Sigmoid colon (tissue), 7 donors: ENCODE measurements around the gene ADAMTS2. TPM values are rescaled to one million over a fixed set of nuclear protein-coding genes. Genes with fewer than 3 reads are reported as not detected.

Experiments used
- DNase-seq: peaks from one replicate; pipeline ENCODE4 v3.0.0-alpha.2; 2019
- H3K27ac ChIP-seq, 4 donors: fragments of 200-600 bp; sonication (generic); one replicate each; pipeline ENCODE4 v1.5.1; 2016 to 2019; ENCODE audit warnings: mild to moderate bottlenecking in 1 of 4
- H3K27me3 ChIP-seq, 3 donors: fragments of 200-600 bp; sonication (generic); one replicate each; pipeline ENCODE4 v1.5.1; 2019; ENCODE audit warnings: mild to moderate bottlenecking in 1 of 3
- H3K36me3 ChIP-seq, 4 donors: fragments of 200-600 bp; sonication (generic); one replicate each; pipeline ENCODE4 v1.5.1; 2016 to 2019
- H3K4me1 ChIP-seq, 4 donors: fragments of 200-600 bp; sonication (generic); one replicate each; pipeline ENCODE4 v1.5.1; 2017 to 2019
- H3K4me3 ChIP-seq, 4 donors: fragments of 200-600 bp; sonication (generic); one replicate each; pipeline ENCODE4 v1.5.1; 2017 to 2019; ENCODE audit warnings: mild to moderate bottlenecking in 2 of 4, moderate library complexity in 1 of 4
- H3K9me3 ChIP-seq, 4 donors: fragments of 200-600 bp in 3 of 4; sonication (generic) in 3 of 4; one replicate each; pipeline versions ENCODE4 v1.5.1 to v1.6.1; 2013 to 2019
- CTCF ChIP-seq, 4 experiments: fragments of 450-650 bp in 3 of 4; fragments of 200-600 bp in 1 of 4; IDR thresholded peaks; one replicate each; pipeline ENCODE4 v1.5.1; 2016 to 2019; ENCODE audit warnings: antibody characterized with exemption in 4 of 4, mild to moderate bottlenecking in 3 of 4, moderate library complexity in 2 of 4
- EP300 ChIP-seq, 4 donors: sonication (generic); formaldehyde crosslinking; IDR thresholded peaks; one replicate each; pipeline ENCODE4 v1.6.1; 2017; ENCODE audit warnings: antibody characterized with exemption in 4 of 4
- POLR2A ChIP-seq, 2 donors: fragments of 450-650 bp; IDR thresholded peaks; one replicate each; pipeline ENCODE4 v1.6.1; 2016; ENCODE audit warnings: antibody characterized with exemption in 2 of 2, mild to moderate bottlenecking in 2 of 2, moderate library complexity in 2 of 2
- POLR2AphosphoS5 ChIP-seq, 4 donors: sonication (generic); formaldehyde crosslinking; IDR thresholded peaks; one replicate each; pipeline ENCODE4 v1.6.1; 2017; ENCODE audit warnings: antibody characterized with exemption in 4 of 4
- WGBS, 2 donors: extraction: QIAGEN DNeasy Blood & Tissue Kit; methylation state at CpG; one replicate each; pipeline ENCODE4 v1.1.7; 2013; 5-methylcytosine and 5-hydroxymethylcytosine counted together
- intact Hi-C: fragments of 100-400 bp; cut with DNase I; formaldehyde crosslinking; loops from one replicate; pipeline ENCODE4 v1.15.1; 2023
- polyA plus RNA-seq, 3 donors: library from polyadenylated mRNA; stranded (reverse); fragments of 200-250 nt; gene quantifications; one replicate each; pipeline ENCODE4 v1.2.3, GENCODE V29; 2013
- total RNA-seq, 4 donors: library from RNA; depleted of rRNA; stranded (reverse); fragments of >200 nt; gene quantifications; one replicate each; pipeline ENCODE4 v1.1.0, GENCODE V29; 2016
- donor health status: healthy with polysubstance abuse.
- donor health status: Bipolar disorder and iron deficiency.
- donor health status: healthy.

Gene ADAMTS2
- total and polyA plus RNA-seq, 7 donors: 0.69 to 33.2 (median 9.2) TPM

DNA sequence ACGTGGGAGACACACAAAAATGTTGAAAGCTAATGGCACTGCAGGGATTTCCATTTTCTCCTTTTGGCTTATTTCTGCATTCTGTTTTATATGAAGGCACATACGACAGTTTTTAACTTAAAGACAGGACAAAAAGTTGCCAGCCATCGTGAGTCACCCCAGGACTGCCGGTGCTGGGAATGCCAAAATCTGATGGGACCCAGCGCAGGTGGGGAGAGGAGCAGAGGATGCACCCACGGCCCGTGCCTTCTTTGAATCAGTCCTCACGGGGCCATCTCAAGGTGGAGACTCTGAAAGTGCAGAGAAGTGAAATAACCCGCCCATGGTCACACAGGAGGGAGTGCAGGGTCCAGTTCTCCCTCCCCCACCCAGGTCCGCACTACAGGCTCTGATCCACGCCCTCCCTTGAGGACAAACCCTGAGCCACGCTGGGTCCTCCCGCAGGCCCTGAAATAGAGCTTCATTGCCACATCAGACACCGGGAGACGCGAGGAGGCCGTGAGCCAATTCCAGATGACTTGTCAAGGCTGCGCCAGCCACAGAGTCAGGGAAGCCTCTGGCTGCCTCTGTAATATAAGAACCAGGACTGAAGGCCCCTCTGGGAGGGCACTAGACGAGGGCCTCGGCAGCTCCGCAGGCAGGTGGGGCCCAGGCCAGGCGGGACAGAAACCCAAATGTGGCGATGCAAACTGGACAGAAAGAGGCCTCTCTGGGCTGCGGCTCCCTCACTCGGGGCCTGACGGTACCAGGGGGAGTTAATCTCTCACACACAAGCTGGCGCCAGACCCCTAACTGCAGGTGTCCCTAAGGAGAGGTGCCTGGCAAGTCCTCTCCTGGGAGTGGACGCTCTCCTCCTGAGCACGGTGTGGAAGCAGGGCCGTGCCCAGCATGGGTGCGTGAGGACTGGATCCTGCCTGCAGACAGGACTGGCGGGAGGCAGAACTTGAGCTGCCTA, 22.9 kb downstream of the ADAMTS2 start:
- Histone ChIP-seq H3K36me3 (no peaks in the 10 kb centered on the region), H3K4me1 (peaks cover 0 to 15% (median 7%) of the 10 kb centered on the region in 4 donors), H3K27me3 (no peaks in the 10 kb centered on the region), H3K9me3 (no peaks in the 10 kb centered on the region), H3K4me3 (no peak overlapping the region), H3K27ac (no peak overlapping the region)
- DNase-seq: peak; percentile 64
- TF ChIP-seq CTCF (IDR thresholded peaks at IDR 0.05) (no peak), EP300 (IDR thresholded peaks at IDR 0.05) (no peak), POLR2A (IDR thresholded peaks at IDR 0.05) (no peak), POLR2AphosphoS5 (IDR thresholded peaks at IDR 0.05) (no peak)
- WGBS, 2 donors: 76 to 83% methylated on average over 32 of the region's 32 CpGs
- intact Hi-C loops: no loop called here

DNA sequence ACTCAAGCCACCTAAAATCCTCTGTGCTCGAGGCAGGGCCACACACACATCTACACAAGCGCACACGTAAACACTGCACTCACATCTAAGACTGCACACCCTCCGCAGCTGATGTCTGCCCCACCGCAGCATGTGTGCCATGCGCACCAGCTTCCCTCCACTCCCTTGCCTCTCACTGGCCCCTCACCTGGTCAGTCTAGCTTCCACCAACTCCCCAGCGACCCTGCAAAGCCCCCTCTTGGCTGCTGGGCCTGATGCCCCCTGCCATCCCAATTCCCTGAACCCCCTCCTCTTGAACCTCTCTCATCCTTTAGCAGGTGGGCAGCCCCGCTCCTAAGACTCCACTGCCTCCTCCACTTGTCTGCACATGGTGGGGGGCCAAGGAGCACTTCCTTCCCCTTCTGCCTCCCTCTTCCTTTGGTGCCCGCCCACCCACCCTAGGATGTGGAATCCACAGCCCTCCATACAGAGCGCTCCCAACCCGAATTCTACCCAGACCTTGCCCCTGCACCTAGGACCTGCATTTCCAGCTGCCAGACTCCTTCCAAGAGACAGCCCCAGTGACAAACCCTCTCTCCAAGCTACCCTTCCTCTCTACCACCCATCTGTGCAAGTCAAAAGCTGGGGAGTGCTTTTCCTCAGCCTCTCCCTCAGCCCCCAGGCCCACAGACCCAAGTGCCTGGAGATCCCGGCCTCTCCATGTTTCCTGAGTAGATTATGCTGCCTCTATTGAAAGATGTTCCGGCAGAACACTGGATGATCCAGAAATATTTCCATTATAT, 23.9 kb downstream of the ADAMTS2 start:
- no peaks in the 10 kb centered on the region for H3K9me3 ChIP-seq
- H3K27me3 ChIP-seq: no peaks in the 10 kb centered on the region
- peak; percentile 40 for DNase-seq
- TF ChIP-seq POLR2A (IDR thresholded peaks at IDR 0.05) (no peak), POLR2AphosphoS5 (IDR thresholded peaks at IDR 0.05) (no peak), CTCF (IDR thresholded peaks at IDR 0.05) (no peak), EP300 (IDR thresholded peaks at IDR 0.05) (no peak)
- WGBS, 2 donors: 78 to 82% methylated on average over 13 of the region's 13 CpGs
- no peak overlapping the region for H3K4me3 ChIP-seq
- no peak overlapping the region for H3K27ac ChIP-seq
- H3K4me1 ChIP-seq: peaks cover 0 to 6% (median 3%) of the 10 kb centered on the region in 4 donors
- intact Hi-C loops: no loop called here
- H3K36me3 ChIP-seq: no peaks in the 10 kb centered on the region

DNA sequence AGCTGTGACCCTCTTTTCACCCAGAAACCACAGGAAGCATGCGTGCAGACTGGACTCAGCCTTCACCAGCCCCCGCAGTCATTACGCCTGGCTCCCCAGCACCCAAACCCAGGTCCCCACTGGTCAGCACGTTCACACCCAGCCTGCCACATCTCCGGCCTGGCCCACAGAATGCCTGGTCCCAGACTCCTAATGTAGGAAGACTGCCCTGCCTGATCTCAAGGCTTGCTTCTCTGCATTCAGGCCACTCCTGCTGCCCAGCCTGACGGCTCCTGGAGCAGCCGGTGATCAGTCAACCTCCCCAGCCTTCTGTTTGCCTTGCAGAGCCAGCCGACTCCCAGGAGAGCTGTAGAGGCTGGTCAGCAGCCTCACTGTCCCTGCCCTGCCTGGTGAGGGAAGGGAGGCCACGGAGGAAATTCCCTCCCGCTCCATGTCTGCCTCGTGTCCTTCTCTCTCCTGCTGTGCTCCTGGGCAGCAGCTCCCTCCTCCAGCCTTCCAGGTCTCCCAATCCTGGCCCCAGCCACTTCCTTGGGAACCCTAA, 25.4 kb downstream of the ADAMTS2 start:
- H3K4me1 ChIP-seq: peaks cover 0 to 14% (median 5%) of the 10 kb centered on the region in 4 donors
- H3K9me3 ChIP-seq: no peaks in the 10 kb centered on the region
- intact Hi-C loops: no loop called here
- 47 to 50% methylated on average over 11 of the region's 11 CpGs for WGBS, 2 donors
- H3K36me3 ChIP-seq: no peaks in the 10 kb centered on the region
- H3K27ac ChIP-seq: no peak overlapping the region
- H3K4me3 ChIP-seq: no peak overlapping the region
- TF ChIP-seq CTCF (IDR thresholded peaks at IDR 0.05) (no peak), EP300 (IDR thresholded peaks at IDR 0.05) (no peak), POLR2A (IDR thresholded peaks at IDR 0.05) (no peak), POLR2AphosphoS5 (IDR thresholded peaks at IDR 0.05) (no peak)
- DNase-seq: peak; percentile 63
- no peaks in the 10 kb centered on the region for H3K27me3 ChIP-seq

- TF ChIP-seq POLR2AphosphoS5 (IDR thresholded peaks at IDR 0.05) (no peak), POLR2A (IDR thresholded peaks at IDR 0.05) (no peak), EP300 (IDR thresholded peaks at IDR 0.05) (no peak), CTCF (IDR thresholded peaks at IDR 0.05) (no peak)
- no peak overlapping the region for H3K4me3 ChIP-seq
- H3K4me1 ChIP-seq: peaks cover 0 to 20% (median 12%) of the 10 kb centered on the region in 4 donors
- intact Hi-C loops: no loop called here
- H3K27ac ChIP-seq: no peak overlapping the region
- DNase-seq: peak; percentile 33
- WGBS, 2 donors: 85 to 94% methylated on average over 8 of the region's 8 CpGs
- H3K9me3 ChIP-seq: no peaks in the 10 kb centered on the region
- H3K27me3 ChIP-seq: no peaks in the 10 kb centered on the region
- H3K36me3 ChIP-seq: no peaks in the 10 kb centered on the region
Observed at GRCh38 chr5:179319123-179319522, 26.1 kb downstream of the ADAMTS2 start.
